Sciatic nerve (tissue), 2 donors: ENCODE results near the gene ZNF624. TPM values are rescaled to one million over a fixed set of nuclear protein-coding genes. Genes with fewer than 3 reads are reported as not detected.

ENCODE experiments used
- ATAC-seq: fragments of 200-7000 bp; cut with Tn5 transposase; one replicate; pipeline ENCODE4 v1.9.1; 2020; ENCODE audit warnings: mild to moderate bottlenecking, moderate library complexity
- DNase-seq: peaks from one replicate; pipeline ENCODE4 v3.0.0-alpha.2; 2020; ENCODE audit warnings: low spot score
- intact Hi-C: fragments of 100-400 bp; cut with DNase I; formaldehyde crosslinking; loops from one replicate; pipeline ENCODE4 v1.14.2; 2022
- total RNA-seq: library from RNA; stranded (reverse); fragmentation: NEBNext Ultra II Directional; extraction: Animal tissue kit (Norgen Biotek cat#: 25700); gene quantifications from one replicate; pipeline ENCODE4 v1.2.1, GENCODE V29; 2021
- donor health status: DM: no; HTN: no; CAD: no.
- donor health status: DM: no; HTN: no; CAD: no.

ZNF624 gene
- total RNA-seq, 1 donor from 2014 or later, result 17.1 TPM

DNA sequence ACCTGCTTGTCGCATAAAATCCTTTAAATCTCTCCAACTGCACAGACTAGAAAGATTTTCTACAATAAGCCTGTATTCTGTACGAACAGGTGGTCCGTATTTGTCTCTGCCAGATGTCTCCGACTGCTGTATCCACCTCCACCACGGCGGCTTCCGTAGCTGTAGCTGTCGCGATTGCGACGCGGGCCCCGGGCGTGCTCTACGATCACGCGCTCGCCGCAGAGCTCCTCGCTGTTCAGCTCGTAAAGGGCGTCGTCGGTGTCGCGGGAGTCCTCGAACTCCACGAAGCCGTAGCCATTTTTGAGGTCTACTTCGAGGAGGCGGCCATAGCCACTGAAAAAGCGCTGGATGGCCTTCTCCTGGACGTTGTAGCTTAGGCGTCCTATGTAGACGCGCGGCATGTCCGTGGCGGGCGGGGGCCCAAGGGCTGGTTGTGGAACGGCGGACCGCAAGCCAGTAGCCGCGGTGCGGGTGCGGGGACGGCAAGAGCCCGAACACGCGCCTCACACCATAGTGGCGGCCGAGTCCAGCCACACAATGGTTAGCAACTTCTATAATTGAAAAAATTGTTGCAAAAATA is 36.1 kb downstream of the ZNF624 start:
- no peak for ATAC-seq
- DNase-seq, result no peak
- intact Hi-C loops, result no loop called here

- ATAC-seq (no peak), DNase-seq (no peak)
- intact Hi-C loops, result no loop called here
These were observed 54.1 kb downstream of the ZNF624 start for GRCh38 chr17:16599537-16599936.

DNA sequence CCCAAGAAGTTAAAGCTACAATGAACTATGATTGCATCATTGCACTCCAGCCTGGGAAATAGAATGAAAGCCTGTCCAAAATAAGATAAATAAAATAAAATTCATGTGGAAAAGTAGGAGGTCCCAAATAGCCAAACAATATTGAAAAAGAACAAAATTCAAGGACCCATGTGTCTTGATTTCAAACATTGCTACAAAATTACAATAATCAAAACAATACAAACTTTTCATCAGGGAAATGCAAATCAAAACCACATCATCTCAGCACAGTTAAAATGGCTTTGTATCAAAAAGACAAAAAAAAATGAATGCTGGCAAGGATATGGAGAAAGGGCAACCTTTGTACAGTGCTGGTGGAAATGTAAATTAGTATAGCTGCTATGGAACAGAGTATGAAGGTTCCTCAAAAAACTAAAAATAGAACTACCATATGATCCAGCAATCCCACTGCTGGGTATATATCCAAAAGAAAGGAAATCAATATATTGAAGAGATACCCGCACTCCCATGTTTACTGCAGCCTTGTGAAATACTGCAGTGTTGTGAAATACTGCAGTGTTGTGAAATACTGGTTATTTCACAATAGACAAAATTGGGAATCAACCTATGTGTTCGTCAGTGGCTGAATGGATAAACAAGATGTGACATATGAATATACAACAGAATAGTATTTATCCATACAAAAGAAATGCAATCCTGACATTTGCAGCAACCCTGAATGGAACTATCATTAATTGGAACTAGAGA is 60.1 kb downstream of the ZNF624 start:
- ATAC-seq (peak; percentile 66), DNase-seq (no peak)
- intact Hi-C loops, result no loop called here

- DNase-seq (peak; percentile 94), ATAC-seq (peak; percentile 84)
- intact Hi-C loops, result no loop called here
These were observed 64.3 kb downstream of the ZNF624 start for GRCh38 chr17:16589097-16589969.

DNA sequence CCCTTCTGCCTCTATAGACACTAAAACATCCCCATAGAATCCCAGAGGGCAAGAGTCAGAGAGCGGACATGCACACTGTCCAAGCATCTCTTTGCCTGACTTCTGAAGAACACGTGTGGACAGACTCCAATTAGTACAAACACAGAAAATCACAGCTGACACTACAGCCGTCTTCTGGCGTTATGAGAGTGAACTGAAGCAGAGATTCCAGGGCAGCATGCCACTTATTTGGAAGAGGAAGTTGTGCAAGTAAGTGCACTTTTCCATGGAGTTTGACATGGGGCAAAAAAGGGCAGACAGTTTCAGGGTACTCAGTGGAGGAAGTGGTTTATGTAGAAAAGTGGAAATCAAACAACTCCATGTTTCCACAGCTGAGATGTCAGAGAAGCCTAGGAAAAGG is 67.9 kb downstream of the ZNF624 start:
- peak; percentile 27 for ATAC-seq
- intact Hi-C loops, result no loop called here
- DNase-seq, result no peak

GRCh38 chr17:16584273-16584995 is 69.2 kb downstream of the ZNF624 start:
- ATAC-seq (peak; percentile 97), DNase-seq (peak; percentile 95)
- intact Hi-C loops, result no loop called here

GRCh38 chr17:16583781-16584180 is 69.9 kb downstream of the ZNF624 start:
- ATAC-seq, result no peak
- DNase-seq, result no peak
- intact Hi-C loops, result no loop called here

GRCh38 chr17:16573466-16573865 is 80.2 kb downstream of the ZNF624 start:
- intact Hi-C loops, result no loop called here
- no peak for DNase-seq
- no peak for ATAC-seq

Other genes starting within 250 kb of the ZNF624 start
- gene TRPV2, start 238.3 kb downstream of the ZNF624 start, total RNA-seq, result 26.3 TPM
- gene LRRC75A, start 161.7 kb downstream of the ZNF624 start, total RNA-seq, result 7.0 TPM
- 8.9 TPM for gene ZNF287, start 84.6 kb downstream of the ZNF624 start, total RNA-seq
- gene CCDC144A, start 36.4 kb upstream of the ZNF624 start, total RNA-seq, result 4.5 TPM